ENCODE results near the gene SVOPL.

The SVOPL gene

GRCh38 chr7:138565451-138566114, 135.6 kb downstream of the SVOPL start:
- TF ChIP-seq, protein P1, sequence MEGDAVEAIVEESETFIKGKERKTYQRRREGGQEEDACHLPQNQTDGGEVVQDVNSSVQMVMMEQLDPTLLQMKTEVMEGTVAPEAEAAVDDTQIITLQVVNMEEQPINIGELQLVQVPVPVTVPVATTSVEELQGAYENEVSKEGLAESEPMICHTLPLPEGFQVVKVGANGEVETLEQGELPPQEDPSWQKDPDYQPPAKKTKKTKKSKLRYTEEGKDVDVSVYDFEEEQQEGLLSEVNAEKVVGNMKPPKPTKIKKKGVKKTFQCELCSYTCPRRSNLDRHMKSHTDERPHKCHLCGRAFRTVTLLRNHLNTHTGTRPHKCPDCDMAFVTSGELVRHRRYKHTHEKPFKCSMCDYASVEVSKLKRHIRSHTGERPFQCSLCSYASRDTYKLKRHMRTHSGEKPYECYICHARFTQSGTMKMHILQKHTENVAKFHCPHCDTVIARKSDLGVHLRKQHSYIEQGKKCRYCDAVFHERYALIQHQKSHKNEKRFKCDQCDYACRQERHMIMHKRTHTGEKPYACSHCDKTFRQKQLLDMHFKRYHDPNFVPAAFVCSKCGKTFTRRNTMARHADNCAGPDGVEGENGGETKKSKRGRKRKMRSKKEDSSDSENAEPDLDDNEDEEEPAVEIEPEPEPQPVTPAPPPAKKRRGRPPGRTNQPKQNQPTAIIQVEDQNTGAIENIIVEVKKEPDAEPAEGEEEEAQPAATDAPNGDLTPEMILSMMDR (conservative IDR thresholded peaks at IDR 0.05; ENCODE audit: control insufficient read depth, insufficient read depth, low read depth, low read length): no peak
- H3K4me3 ChIP-seq (ENCODE audit: control insufficient read depth, low read depth, low read length): no peak overlapping the region
- peak; percentile 78 for DNase-seq (ENCODE audit: low read depth)

DNA sequence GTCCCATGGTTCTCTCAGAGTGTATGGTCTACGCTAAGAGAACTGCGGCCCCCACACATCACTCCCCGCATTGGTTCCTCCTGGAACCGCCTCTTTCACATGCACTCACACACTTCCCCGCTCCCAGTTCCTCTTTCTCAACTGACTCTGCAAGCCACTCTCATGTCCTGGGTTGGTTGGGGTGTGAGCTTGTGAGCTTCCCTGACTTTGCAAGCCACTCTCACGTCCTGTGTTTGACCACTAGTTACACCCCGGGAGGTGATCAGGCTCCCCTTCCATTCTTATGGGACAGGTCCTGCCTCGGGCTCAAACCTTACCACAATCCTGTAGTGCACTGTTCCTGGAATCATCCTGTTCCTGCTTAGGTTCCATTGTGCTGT, 136.1 kb downstream of the SVOPL start:
- H3K4me3 ChIP-seq (ENCODE audit: control insufficient read depth, low read depth, low read length): no peak overlapping the region
- TF ChIP-seq, protein P1 (conservative IDR thresholded peaks at IDR 0.05; ENCODE audit: control insufficient read depth, insufficient read depth, low read depth, low read length): no peak
- no peak for DNase-seq (ENCODE audit: low read depth)

DNA sequence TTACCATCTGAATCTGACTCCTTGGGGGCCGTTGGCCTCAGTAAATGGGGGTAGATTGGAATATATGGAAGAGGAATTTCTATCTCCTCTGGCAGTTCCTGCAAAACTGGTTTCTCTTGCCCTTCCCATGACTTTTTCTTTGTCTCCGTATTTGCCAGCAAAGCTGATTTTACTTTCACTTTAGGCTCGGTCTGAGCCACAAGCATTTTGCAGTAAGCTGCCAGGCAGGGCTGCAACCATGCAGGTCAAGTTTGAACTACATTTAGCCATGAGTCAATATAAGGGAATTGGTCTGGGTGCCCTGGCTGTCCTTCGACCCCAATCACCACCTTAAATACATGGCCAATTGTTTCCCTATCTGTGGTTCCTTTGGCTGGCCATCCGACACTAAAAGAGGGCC, 136.8 kb downstream of the SVOPL start:
- no peak for DNase-seq (ENCODE audit: low read depth)
- no peak overlapping the region for H3K4me3 ChIP-seq (ENCODE audit: control insufficient read depth, low read depth, low read length)
- TF ChIP-seq, protein P1 (conservative IDR thresholded peaks at IDR 0.05; ENCODE audit: control insufficient read depth, insufficient read depth, low read depth, low read length): no peak

DNA sequence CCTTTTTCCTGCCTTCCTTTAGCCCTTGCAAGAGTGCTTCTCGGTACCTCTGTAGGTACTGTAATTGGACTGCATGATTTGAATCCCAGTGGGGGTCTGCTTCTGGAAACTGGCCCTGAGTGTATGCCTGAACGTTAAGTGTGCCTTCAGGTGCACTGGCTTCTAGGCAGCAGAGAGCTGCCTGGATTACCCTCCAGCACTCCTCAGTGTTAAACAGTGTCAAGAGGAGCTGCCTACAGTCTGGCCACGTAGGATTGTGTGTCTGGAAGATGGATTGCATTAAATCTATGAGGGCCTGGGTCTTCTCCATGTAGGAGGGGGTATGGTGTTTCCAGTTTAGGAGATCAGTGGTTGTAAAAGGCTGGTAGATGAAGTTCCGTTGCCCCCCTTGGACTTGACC, 137.4 kb downstream of the SVOPL start:
- DNase-seq (ENCODE audit: low read depth): no peak
- no peak overlapping the region for H3K4me3 ChIP-seq (ENCODE audit: control insufficient read depth, low read depth, low read length)
- TF ChIP-seq, protein P1 (conservative IDR thresholded peaks at IDR 0.05; ENCODE audit: control insufficient read depth, insufficient read depth, low read depth, low read length): no peak

DNA sequence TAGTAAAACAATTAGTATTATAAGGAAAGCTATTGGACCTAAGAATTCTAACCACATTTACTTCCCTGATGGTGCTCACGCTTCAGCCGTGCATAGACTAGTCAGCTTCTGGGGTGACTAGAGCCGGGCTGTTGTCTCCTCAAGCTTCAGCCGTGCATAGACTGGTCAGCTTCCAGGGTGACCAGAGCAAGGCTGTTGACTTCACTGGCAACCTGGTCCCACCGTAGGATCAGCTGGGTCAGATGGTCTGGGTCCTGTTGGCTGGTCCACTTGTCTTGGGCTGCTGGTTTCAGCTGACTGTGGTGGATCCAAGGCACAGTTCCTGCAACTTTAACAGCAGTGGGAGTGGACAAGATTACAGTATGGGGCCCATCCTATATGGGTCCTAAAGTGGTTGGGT, 141.7 kb downstream of the SVOPL start:
- DNase-seq (ENCODE audit: low read depth): no peak
- H3K4me3 ChIP-seq (ENCODE audit: control insufficient read depth, low read depth, low read length): no peak overlapping the region
- TF ChIP-seq, protein P1 (conservative IDR thresholded peaks at IDR 0.05; ENCODE audit: control insufficient read depth, insufficient read depth, low read depth, low read length): no peak

- no peak for DNase-seq (ENCODE audit: low read depth)
- H3K4me3 ChIP-seq (ENCODE audit: control insufficient read depth, low read depth, low read length): no peak overlapping the region
- TF ChIP-seq, protein P1 (conservative IDR thresholded peaks at IDR 0.05; ENCODE audit: control insufficient read depth, insufficient read depth, low read depth, low read length): no peak
These were observed 144.2 kb downstream of the SVOPL start for GRCh38 chr7:138556771-138557484.
